Posterior cingulate gyrus (tissue), 11 donors: ENCODE results near the gene PMEPA1.

Experiments used
- DNase-seq, 10 donors: peaks; one replicate each; pipeline versions ENCODE4 v3.0.0 to v3.0.0-alpha.2; 2020 to 2021; ENCODE audit warnings: mixed read lengths in 3 of 10
- intact Hi-C: fragments of 100-400 bp; cut with DNase I; formaldehyde crosslinking; loops from one replicate; pipeline ENCODE4 v1.15.1; 2023

The PMEPA1 gene

GRCh38 chr20:57709823-57710799 is at the start of gene PMEPA1:
Gene PMEPA1, minus strand, starts transcription at chr20:57710015. Its CDS starts 433 bp downstream, at chr20:57709582.
- intact Hi-C loops, result loop anchor here (1.0 kb wide), 1 partner anchor 8 kb away; no protein-coding TSS in a partner anchor
- DNase-seq, result peak; percentile 78 to 98 (median 88)

- intact Hi-C loops, result no loop called here
- DNase-seq, result no peak
Observed at GRCh38 chr20:57757767-57758166, 48.0 kb upstream of the PMEPA1 start.

GRCh38 chr20:57756921-57757320 is 47.1 kb upstream of the PMEPA1 start:
- intact Hi-C loops, result no loop called here
- no peak for DNase-seq

- intact Hi-C loops, result no loop called here
- peak in 4 of 10 donors; percentile 22 to 90 (median 32) for DNase-seq
Observed at GRCh38 chr20:57756213-57756612, 46.4 kb upstream of the PMEPA1 start.

GRCh38 chr20:57755609-57756008 is 45.8 kb upstream of the PMEPA1 start:
- no peak for DNase-seq
- intact Hi-C loops, result no loop called here

GRCh38 chr20:57754190-57754589 is 44.4 kb upstream of the PMEPA1 start:
- no peak for DNase-seq
- intact Hi-C loops, result no loop called here

- no peak for DNase-seq
- intact Hi-C loops, result no loop called here
Observed at GRCh38 chr20:57753332-57754164, 43.7 kb upstream of the PMEPA1 start.

- intact Hi-C loops, result no loop called here
- no peak for DNase-seq
Observed at GRCh38 chr20:57751411-57751810, 41.6 kb upstream of the PMEPA1 start.

- intact Hi-C loops, result no loop called here
- DNase-seq, result no peak
Observed at GRCh38 chr20:57749869-57750268, 40.1 kb upstream of the PMEPA1 start.

- intact Hi-C loops, result no loop called here
- DNase-seq, result no peak
Observed at GRCh38 chr20:57749131-57749690, 39.4 kb upstream of the PMEPA1 start.

GRCh38 chr20:57748601-57749130 is 38.9 kb upstream of the PMEPA1 start:
- peak; percentile 72 to 97 (median 82) for DNase-seq
- intact Hi-C loops, result no loop called here

GRCh38 chr20:57747861-57748481 is 38.2 kb upstream of the PMEPA1 start:
- DNase-seq, result no peak
- intact Hi-C loops, result no loop called here

GRCh38 chr20:57746832-57747404 is 37.1 kb upstream of the PMEPA1 start:
- no peak for DNase-seq
- intact Hi-C loops, result no loop called here

GRCh38 chr20:57746201-57746600 is 36.4 kb upstream of the PMEPA1 start:
- intact Hi-C loops, result no loop called here
- no peak for DNase-seq

GRCh38 chr20:57744206-57744605 is 34.4 kb upstream of the PMEPA1 start:
- DNase-seq, result no peak
- intact Hi-C loops, result no loop called here

- DNase-seq, result no peak
- intact Hi-C loops, result no loop called here
Observed at GRCh38 chr20:57743450-57744095, 33.8 kb upstream of the PMEPA1 start.

- no peak for DNase-seq
- intact Hi-C loops, result no loop called here
Observed at GRCh38 chr20:57742507-57743181, 32.8 kb upstream of the PMEPA1 start.

- intact Hi-C loops, result no loop called here
Observed at GRCh38 chr20:57738484-57738883, 28.7 kb upstream of the PMEPA1 start.

GRCh38 chr20:57738053-57738452 is 28.2 kb upstream of the PMEPA1 start:
- peak in 1 of 10 donors; percentile 1 for DNase-seq
- intact Hi-C loops, result no loop called here

More at GRCh38 chr20:57738484-57738883, 28.7 kb upstream of the PMEPA1 start:
- DNase-seq, result peak in 2 of 10 donors; percentile 7 to 28
